GM12873 (cell line): ENCODE measurements around the gene DRG2.

ENCODE experiments used
- CTCF ChIP-seq: IDR thresholded peaks from 2 replicates; pipeline ENCODE4 v1.5.1; 2012; ENCODE audit warnings: low read depth, mild to moderate bottlenecking, moderate library complexity, low read length, control low read depth; ENCODE audit not compliant: insufficient read depth; ENCODE audit errors: missing control alignments

The DRG2 gene

GRCh38 chr17:18144855-18145254 lies 57.1 kb downstream of the DRG2 start:
- TF ChIP-seq CTCF = no peak

DNA sequence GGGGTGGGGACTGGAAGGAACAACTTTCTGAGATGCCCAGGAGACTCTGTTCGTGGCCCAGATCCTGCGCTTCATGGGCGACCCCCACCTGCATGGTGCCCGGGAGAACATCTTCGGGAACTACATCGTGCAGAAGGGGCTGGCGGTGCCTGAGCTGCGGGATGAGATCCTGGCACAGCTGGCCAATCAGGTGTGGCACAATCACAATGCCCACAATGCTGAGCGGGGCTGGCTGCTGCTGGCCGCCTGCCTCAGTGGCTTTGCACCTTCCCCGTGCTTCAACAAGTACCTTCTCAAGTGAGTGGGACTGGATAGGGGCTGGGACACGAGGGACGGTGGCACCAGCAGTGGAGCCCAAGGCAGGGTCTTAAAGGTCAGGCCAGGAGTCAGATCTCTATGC lies 58.1 kb downstream of the DRG2 start:
- TF ChIP-seq CTCF = no peak

GRCh38 chr17:18146259-18146658 lies 58.5 kb downstream of the DRG2 start:
- no peak for TF ChIP-seq CTCF

GRCh38 chr17:18146980-18147379 lies 59.2 kb downstream of the DRG2 start:
- TF ChIP-seq CTCF = no peak

DNA sequence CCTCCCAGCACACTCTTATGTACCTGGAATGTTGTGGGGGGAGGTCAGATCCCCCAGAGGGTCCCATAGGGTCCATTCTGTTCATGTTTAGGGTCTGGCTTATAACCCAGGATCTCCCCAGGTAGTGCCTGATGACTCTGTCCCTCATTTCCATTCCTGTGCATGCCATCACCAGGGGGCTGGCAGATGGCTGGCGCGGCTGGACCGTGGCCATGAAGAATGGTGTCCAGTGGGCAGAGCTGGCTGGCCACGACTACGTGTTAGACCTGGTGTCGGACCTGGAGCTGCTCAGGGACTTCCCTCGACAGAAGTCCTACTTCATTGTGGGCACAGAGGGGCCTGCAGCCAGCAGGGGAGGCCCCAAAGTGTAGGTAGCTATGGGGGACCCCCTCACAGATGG lies 60.8 kb downstream of the DRG2 start:
- no peak for TF ChIP-seq CTCF

- no peak for TF ChIP-seq CTCF
Observed at GRCh38 chr17:18151290-18151689, 63.5 kb downstream of the DRG2 start.

GRCh38 chr17:18155179-18155578 lies 67.4 kb downstream of the DRG2 start:
- no peak for TF ChIP-seq CTCF
